Progenitor cell of endocrine pancreas (in vitro differentiated cells): ENCODE measurements around the gene EVX1. TPM values are rescaled to one million over a fixed set of nuclear protein-coding genes. Genes with fewer than 3 reads are reported as not detected.

Experiments used
- DNase-seq: peaks from one replicate; pipeline ENCODE4 v3.0.0; 2021; ENCODE audit warnings: low spot score; ENCODE audit not compliant: unreplicated experiment
- H3K27ac Mint-ChIP-seq: 2 replicates; pipeline ENCODE4 v1.8.0; 2021; ENCODE audit warnings: mild to moderate bottlenecking, moderate library complexity, mixed read lengths
- H3K27me3 Mint-ChIP-seq: 2 replicates; pipeline ENCODE4 v1.8.0; 2021; ENCODE audit warnings: mixed read lengths
- H3K36me3 Mint-ChIP-seq: 2 replicates; pipeline ENCODE4 v1.8.0; 2022; ENCODE audit warnings: mixed read lengths; ENCODE audit not compliant: insufficient read depth
- H3K4me1 Mint-ChIP-seq: 2 replicates; pipeline ENCODE4 v1.8.0; 2021; ENCODE audit warnings: low read depth, mixed read lengths
- H3K4me3 Mint-ChIP-seq: 2 replicates; pipeline ENCODE4 v1.8.0; 2021; ENCODE audit warnings: low read depth, mild to moderate bottlenecking, moderate library complexity, mixed read lengths
- H3K9me3 Mint-ChIP-seq: 2 replicates; pipeline ENCODE4 v1.8.0; 2021; ENCODE audit warnings: low read depth, mixed read lengths
- total RNA-seq: library from RNA; stranded (reverse); gene quantifications from 2 replicates; pipeline ENCODE4 v1.2.1, GENCODE V29; 2021
- TF ChIP-seq, protein P1 (sequence below): fragments of 200-600 bp; sonication (generic); IDR thresholded peaks from one replicate; pipeline ENCODE4 v1.5.0; 2021; ENCODE audit warnings: antibody characterized with exemption, mild to moderate bottlenecking; ENCODE audit not compliant: unreplicated experiment

EVX1 gene
- total RNA-seq, 1 donor from 2014 or later = not detected

DNA sequence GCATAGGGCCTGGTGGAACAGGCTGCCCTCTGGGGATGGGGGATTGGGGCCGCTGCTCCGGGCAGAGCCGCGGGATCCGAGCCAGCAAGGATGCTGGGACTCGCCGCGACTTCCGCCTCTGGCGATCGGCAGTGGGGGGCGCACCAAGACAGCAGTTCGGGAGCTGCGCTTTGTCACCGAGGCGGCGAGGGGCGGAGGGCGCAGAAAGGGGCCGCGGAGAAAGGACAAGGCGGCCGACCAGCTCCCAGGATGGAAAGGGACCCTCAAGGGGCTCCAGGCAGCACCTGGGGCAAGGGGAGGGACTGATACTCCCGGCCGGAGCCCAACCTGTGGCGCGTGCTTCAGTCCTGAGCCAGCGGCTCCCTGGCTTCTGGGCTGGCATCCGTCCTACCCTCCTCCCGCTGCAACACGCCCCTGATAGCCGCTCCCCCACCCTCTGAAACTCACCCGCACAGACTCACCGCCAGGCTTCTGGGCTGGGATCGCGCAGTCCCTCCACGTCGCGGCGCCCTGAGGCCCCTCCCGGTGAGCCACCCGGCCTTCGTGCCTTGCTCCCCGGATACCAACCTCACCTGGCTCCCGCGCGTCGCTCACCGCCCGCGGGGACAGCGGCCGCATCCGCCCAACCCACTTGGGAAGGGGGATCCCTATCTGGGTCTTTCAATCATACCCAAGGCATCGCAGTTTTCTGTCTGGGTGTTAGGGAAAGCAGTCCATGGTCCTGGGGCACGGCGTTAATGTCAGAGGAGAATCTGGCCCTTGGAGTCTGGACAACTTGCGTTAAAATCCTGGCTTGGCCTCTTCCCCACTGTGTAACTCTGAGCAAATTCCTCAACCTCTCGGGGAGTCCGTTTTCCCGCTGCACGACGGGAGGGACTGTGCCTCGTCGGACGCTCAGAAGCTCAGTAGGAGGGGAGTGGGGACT, 7.0 kb upstream of the EVX1 start:
- Mint-ChIP-seq H3K27me3 (peaks cover 71% of the 10 kb centered on the region), H3K27ac (no peak overlapping the region), H3K4me3 (peak overlapping the region; percentile 66), H3K4me1 (peaks cover 6% of the 10 kb centered on the region), H3K9me3 (no peaks in the 10 kb centered on the region), H3K36me3 (no peaks in the 10 kb centered on the region)
- TF ChIP-seq, protein P1, sequence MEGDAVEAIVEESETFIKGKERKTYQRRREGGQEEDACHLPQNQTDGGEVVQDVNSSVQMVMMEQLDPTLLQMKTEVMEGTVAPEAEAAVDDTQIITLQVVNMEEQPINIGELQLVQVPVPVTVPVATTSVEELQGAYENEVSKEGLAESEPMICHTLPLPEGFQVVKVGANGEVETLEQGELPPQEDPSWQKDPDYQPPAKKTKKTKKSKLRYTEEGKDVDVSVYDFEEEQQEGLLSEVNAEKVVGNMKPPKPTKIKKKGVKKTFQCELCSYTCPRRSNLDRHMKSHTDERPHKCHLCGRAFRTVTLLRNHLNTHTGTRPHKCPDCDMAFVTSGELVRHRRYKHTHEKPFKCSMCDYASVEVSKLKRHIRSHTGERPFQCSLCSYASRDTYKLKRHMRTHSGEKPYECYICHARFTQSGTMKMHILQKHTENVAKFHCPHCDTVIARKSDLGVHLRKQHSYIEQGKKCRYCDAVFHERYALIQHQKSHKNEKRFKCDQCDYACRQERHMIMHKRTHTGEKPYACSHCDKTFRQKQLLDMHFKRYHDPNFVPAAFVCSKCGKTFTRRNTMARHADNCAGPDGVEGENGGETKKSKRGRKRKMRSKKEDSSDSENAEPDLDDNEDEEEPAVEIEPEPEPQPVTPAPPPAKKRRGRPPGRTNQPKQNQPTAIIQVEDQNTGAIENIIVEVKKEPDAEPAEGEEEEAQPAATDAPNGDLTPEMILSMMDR = peak; percentile 61
- peak; percentile 60 for DNase-seq

DNA sequence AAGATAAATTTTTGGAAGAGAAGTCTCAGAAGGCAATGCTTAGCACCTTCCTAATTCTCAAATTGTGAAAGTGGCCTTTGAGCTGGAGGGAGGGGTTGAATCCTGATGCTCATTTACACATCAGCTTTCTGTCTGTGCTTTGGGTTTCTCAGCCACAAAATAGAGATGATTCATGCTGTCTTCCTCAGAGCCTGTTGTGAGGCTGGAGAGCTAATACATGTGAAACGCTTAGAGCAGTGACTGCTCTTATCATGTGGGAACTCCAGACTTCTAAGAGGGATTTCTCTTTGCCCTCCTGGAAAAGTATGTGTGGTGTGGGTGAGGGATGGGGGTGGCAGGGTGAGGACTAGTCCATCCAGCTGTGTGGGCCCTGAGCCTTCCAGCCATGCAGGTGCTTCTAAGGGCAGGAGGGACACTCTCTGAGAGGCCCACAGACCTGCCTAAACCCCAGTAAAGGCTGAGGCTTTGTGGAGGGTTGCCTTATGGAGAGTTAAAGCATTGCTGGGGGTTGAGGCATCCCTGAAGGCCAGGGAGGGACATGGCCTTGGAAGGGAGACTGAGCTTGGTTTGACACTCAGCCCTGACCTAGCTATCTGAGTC, 4.8 kb upstream of the EVX1 start:
- H3K27ac Mint-ChIP-seq = no peak overlapping the region
- H3K27me3 Mint-ChIP-seq = peaks cover 90% of the 10 kb centered on the region
- H3K4me3 Mint-ChIP-seq = no peak overlapping the region
- no peak for DNase-seq
- TF ChIP-seq, protein P1 = no peak
- H3K4me1 Mint-ChIP-seq = peaks cover 6% of the 10 kb centered on the region
- H3K9me3 Mint-ChIP-seq = no peaks in the 10 kb centered on the region
- no peaks in the 10 kb centered on the region for H3K36me3 Mint-ChIP-seq

DNA sequence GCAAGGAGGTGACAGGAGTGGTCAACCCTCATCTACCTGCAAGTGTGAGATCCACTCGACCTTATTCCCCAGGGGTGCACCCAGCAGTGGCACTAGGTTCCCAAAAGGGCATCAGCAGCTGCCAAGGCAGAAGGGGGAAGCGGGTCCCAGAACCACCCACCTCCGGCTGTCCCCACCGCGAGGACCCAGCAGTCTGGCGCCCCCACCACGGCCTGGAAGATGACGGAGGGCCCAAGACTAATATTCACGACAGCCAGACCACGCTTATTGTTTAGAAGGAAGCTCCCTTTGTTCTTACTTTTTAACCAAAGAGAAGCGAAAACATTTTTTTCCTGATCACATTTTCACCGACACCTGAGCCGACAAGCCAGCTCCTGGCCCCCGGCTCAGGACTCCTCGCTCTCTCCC, 3.6 kb upstream of the EVX1 start:
- TF ChIP-seq, protein P1 = no peak
- H3K27me3 Mint-ChIP-seq = peaks cover 87% of the 10 kb centered on the region
- peaks cover 10% of the 10 kb centered on the region for H3K4me1 Mint-ChIP-seq
- peak overlapping the region; percentile 45 for H3K4me3 Mint-ChIP-seq
- H3K9me3 Mint-ChIP-seq = no peaks in the 10 kb centered on the region
- H3K36me3 Mint-ChIP-seq = no peaks in the 10 kb centered on the region
- DNase-seq = no peak
- peak overlapping the region; percentile 16 for H3K27ac Mint-ChIP-seq

DNA sequence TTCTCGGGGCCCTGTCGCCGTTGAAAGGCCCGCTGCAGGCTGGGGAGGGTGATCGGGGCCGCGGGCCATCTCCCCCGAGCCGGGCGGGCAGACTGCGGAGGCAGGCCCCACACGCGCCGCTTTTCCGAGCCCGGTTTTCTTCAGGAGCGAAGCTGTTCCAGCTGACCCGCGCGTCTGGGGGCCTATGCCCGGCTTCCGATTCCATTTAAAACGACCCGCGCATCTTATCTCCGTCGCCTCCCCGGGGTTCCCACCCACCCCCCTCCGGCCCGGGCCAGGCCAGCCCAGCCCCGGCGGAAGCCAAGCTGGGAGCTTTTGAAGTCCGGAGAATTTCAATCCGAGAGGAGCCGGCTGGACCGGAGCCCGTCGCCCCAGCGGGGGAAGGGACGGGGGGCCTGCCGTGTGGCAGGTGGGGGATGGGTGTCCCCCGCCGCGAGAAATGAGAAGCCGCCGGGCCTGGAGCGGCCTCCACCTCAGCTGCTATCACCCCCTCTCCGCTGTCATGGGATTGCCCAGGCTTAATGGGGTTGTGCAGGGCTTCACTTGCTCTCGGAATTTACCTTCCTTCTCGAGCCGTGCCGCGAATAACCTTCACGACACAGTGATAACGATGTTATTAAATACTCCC, 3.1 kb upstream of the EVX1 start:
- Mint-ChIP-seq H3K4me3 (no peak overlapping the region), H3K4me1 (peaks cover 10% of the 10 kb centered on the region), H3K36me3 (no peaks in the 10 kb centered on the region), H3K9me3 (no peaks in the 10 kb centered on the region), H3K27me3 (peaks cover 88% of the 10 kb centered on the region), H3K27ac (no peak overlapping the region)
- TF ChIP-seq, protein P1 = no peak
- DNase-seq = no peak

DNA sequence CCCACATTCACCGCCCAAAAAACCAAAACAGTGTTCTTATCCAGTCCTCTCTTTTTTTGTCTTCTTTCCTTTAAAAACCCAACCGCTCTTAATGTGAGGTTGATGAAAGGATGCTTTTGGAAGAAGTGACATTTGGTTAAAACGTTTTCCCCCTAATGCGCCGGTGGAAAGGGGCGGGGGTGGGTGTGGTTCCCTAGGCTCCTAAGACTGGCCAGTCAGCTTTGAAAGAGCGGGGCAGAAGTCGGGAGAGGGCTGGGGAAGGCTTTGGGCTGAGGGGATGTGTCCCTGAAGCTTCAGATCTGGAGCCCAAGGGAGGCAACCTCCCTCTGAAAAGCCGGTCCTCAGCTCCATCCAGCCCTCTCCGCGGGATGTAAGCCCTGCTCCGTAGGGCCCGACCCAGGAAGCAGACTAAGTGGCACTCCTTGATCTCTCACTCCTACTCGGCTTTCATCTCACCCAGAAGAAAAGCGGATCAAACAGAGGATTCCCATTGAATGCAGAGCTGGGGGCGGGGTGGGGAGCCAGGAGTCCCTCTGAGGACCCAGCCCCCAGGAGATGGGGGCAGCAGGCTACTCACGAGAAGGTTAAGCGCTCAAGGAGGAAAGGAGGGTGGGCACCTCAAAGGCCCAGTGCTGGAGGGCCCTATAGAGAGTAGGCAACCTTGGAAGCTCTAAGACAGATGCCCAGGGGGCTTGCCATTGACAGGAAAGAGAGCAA, 2.4 kb upstream of the EVX1 start:
- no peaks in the 10 kb centered on the region for H3K9me3 Mint-ChIP-seq
- no peak overlapping the region for H3K27ac Mint-ChIP-seq
- peaks cover 10% of the 10 kb centered on the region for H3K4me1 Mint-ChIP-seq
- TF ChIP-seq, protein P1 = no peak
- no peak for DNase-seq
- H3K27me3 Mint-ChIP-seq = peaks cover 91% of the 10 kb centered on the region
- no peak overlapping the region for H3K4me3 Mint-ChIP-seq
- H3K36me3 Mint-ChIP-seq = no peaks in the 10 kb centered on the region
